DOHH2 (cell line): ENCODE results near the gene TUSC2.

Experiments used
- CTCF ChIP-seq: fragments of 200-600 bp; sonication (generic); IDR thresholded peaks from one replicate; pipeline ENCODE4 v1.5.1; 2014; ENCODE audit warnings: antibody characterized with exemption, mild to moderate bottlenecking, low read depth, low read length; ENCODE audit not compliant: poor library complexity, severe bottlenecking
- EZH2phosphoT487 ChIP-seq: fragments of 200-600 bp; sonication (generic); IDR thresholded peaks from 2 replicates; pipeline ENCODE4 v1.6.1; 2017; ENCODE audit warnings: borderline replicate concordance, mild to moderate bottlenecking, antibody characterized with exemption, low read length, moderate library complexity, mixed read lengths

- TF ChIP-seq CTCF, result no peak
- no peak for TF ChIP-seq EZH2phosphoT487
These were observed 9.9 kb downstream of the TUSC2 start for GRCh38 chr3:50318163-50318562.
